DMS 273 treated with DMSO at 0.1 percent for 48 hours (cell line): Measurements from ENCODE around the gene CTIF.
A peak's percentile ranks its signal among the peaks of the same experiment; 100 is the strongest.

Experiments used
- DNase-seq: peaks from one replicate; lab custom pipeline; 2025; lab: John Stamatoyannopoulos, UW

CTIF gene

GRCh38 chr18:48621815-48622555 lies 83.2 kb downstream of the CTIF start:
- no peak for DNase-seq

GRCh38 chr18:48622911-48623431 lies 84.1 kb downstream of the CTIF start:
- no peak for DNase-seq

- no peak for DNase-seq
These were observed 84.8 kb downstream of the CTIF start for GRCh38 chr18:48623468-48624235.

GRCh38 chr18:48624856-48625255 lies 86.0 kb downstream of the CTIF start:
- no peak for DNase-seq

GRCh38 chr18:48627216-48627615 lies 88.4 kb downstream of the CTIF start:
- DNase-seq, result no peak

- DNase-seq, result no peak
These were observed 91.0 kb downstream of the CTIF start for GRCh38 chr18:48629730-48630324.

- no peak for DNase-seq
These were observed 93.0 kb downstream of the CTIF start for GRCh38 chr18:48631851-48632250.

- DNase-seq, result no peak
These were observed 93.9 kb downstream of the CTIF start for GRCh38 chr18:48632676-48633257.

GRCh38 chr18:48634491-48634890 lies 95.7 kb downstream of the CTIF start:
- DNase-seq, result no peak

GRCh38 chr18:48634975-48635374 lies 96.1 kb downstream of the CTIF start:
- no peak for DNase-seq

GRCh38 chr18:48635806-48636205 lies 97.0 kb downstream of the CTIF start:
- no peak for DNase-seq

- DNase-seq, result no peak
These were observed 97.6 kb downstream of the CTIF start for GRCh38 chr18:48636436-48636835.

- no peak for DNase-seq
These were observed 98.5 kb downstream of the CTIF start for GRCh38 chr18:48637081-48637990.

GRCh38 chr18:48638451-48638850 lies 99.6 kb downstream of the CTIF start:
- DNase-seq, result no peak

- DNase-seq, result no peak
These were observed 100.3 kb downstream of the CTIF start for GRCh38 chr18:48638896-48639771.

GRCh38 chr18:48639772-48640432 lies 101.1 kb downstream of the CTIF start:
- no peak for DNase-seq

GRCh38 chr18:48640566-48641270 lies 101.9 kb downstream of the CTIF start:
- no peak for DNase-seq

- peak; percentile 16 for DNase-seq
These were observed 103.2 kb downstream of the CTIF start for GRCh38 chr18:48641981-48642380.

GRCh38 chr18:48642503-48642902 lies 103.7 kb downstream of the CTIF start:
- no peak for DNase-seq
